ENCODE measurements around the gene NAALAD2.
"Not testable (repeated sequence)": the region's sequence is repeated elsewhere in the genome, so short reads cannot be mapped to it uniquely, and the experiment has no call there.

Gene NAALAD2

GRCh38 chr11:90134478-90135003, at the start of gene NAALAD2:
Gene NAALAD2 (plus strand): TSS chr11:90134663. CDS start chr11:90134759, 96 bp downstream.
- FAIRE-seq (no peak), DNase-seq (ENCODE audit: insufficient read length, low spot score) (no peak)
- no peak for TF ChIP-seq POLR2A (IDR thresholded peaks at IDR 0.05; ENCODE audit: low read depth, low read length)

- not testable (repeated sequence) for DNase-seq (ENCODE audit: insufficient read length, low spot score); FAIRE-seq
Measured at GRCh38 chr11:90085650-90086049, 48.8 kb upstream of the NAALAD2 start, which contains the start of gene UBTFL1. Gene UBTFL1 (plus strand): TSS chr11:90085950. CDS start chr11:90085950, 0 bp downstream.

- FAIRE-seq; DNase-seq (ENCODE audit: insufficient read length, low spot score): not testable (repeated sequence)
Measured at GRCh38 chr11:90088731-90089130, 45.7 kb upstream of the NAALAD2 start.

- FAIRE-seq: not testable (repeated sequence)
Measured at GRCh38 chr11:90095230-90095924, 39.1 kb upstream of the NAALAD2 start.

GRCh38 chr11:90098261-90098660, 36.2 kb upstream of the NAALAD2 start:
- DNase-seq (ENCODE audit: insufficient read length, low spot score); FAIRE-seq: not testable (repeated sequence)

More at GRCh38 chr11:90095230-90095924, 39.1 kb upstream of the NAALAD2 start:
- not testable (repeated sequence) for DNase-seq (ENCODE audit: insufficient read length, low spot score)

GRCh38 chr11:90100431-90100830, 34.0 kb upstream of the NAALAD2 start:
- TF ChIP-seq POLR2A (IDR thresholded peaks at IDR 0.05; ENCODE audit: low read depth, low read length): no peak
- DNase-seq (ENCODE audit: insufficient read length, low spot score): no peak
- no peak for FAIRE-seq

- DNase-seq (ENCODE audit: insufficient read length, low spot score) (no peak), FAIRE-seq (no peak)
- no peak for TF ChIP-seq POLR2A (IDR thresholded peaks at IDR 0.05; ENCODE audit: low read depth, low read length)
Measured at GRCh38 chr11:90113541-90113940, 20.9 kb upstream of the NAALAD2 start.

- FAIRE-seq: no peak
- no peak for DNase-seq (ENCODE audit: insufficient read length, low spot score)
- no peak for TF ChIP-seq POLR2A (IDR thresholded peaks at IDR 0.05; ENCODE audit: low read depth, low read length)
Measured at GRCh38 chr11:90120191-90120590, 14.3 kb upstream of the NAALAD2 start.

- FAIRE-seq (no peak), DNase-seq (ENCODE audit: insufficient read length, low spot score) (no peak)
- TF ChIP-seq POLR2A (IDR thresholded peaks at IDR 0.05; ENCODE audit: low read depth, low read length): no peak
Measured at GRCh38 chr11:90124371-90124770, 10.1 kb upstream of the NAALAD2 start.

- FAIRE-seq: no peak
- TF ChIP-seq POLR2A (IDR thresholded peaks at IDR 0.05; ENCODE audit: low read depth, low read length): no peak
- DNase-seq (ENCODE audit: insufficient read length, low spot score): no peak
Measured at GRCh38 chr11:90124946-90125345, 9.5 kb upstream of the NAALAD2 start.

GRCh38 chr11:90133560-90134477, 644 bp upstream of the NAALAD2 start:
- TF ChIP-seq POLR2A (IDR thresholded peaks at IDR 0.05; ENCODE audit: low read depth, low read length): no peak
- FAIRE-seq (no peak), DNase-seq (ENCODE audit: insufficient read length, low spot score) (no peak)

- no peak for TF ChIP-seq POLR2A (IDR thresholded peaks at IDR 0.05; ENCODE audit: low read depth, low read length)
- DNase-seq (ENCODE audit: insufficient read length, low spot score): no peak
- no peak for FAIRE-seq
Measured at GRCh38 chr11:90135016-90135415, 553 bp downstream of the NAALAD2 start.

GRCh38 chr11:90148900-90149299, 14.4 kb downstream of the NAALAD2 start:
- DNase-seq (ENCODE audit: insufficient read length, low spot score): no peak
- no peak for TF ChIP-seq POLR2A (IDR thresholded peaks at IDR 0.05; ENCODE audit: low read depth, low read length)
- no peak for FAIRE-seq

- FAIRE-seq; DNase-seq (ENCODE audit: insufficient read length, low spot score): not testable (repeated sequence)
Measured at GRCh38 chr11:90166982-90167573, 32.6 kb downstream of the NAALAD2 start.

GRCh38 chr11:90167704-90168103, 33.2 kb downstream of the NAALAD2 start:
- not testable (repeated sequence) for FAIRE-seq; DNase-seq (ENCODE audit: insufficient read length, low spot score)

All from H54 (cell line).